NCI-H1048 (cell line): ENCODE results near the gene APOL2.
"Not testable (repeated sequence)": the region's sequence is repeated elsewhere in the genome, so short reads cannot be mapped to it uniquely, and the experiment has no call there.

ENCODE experiments used
- DNase-seq: peaks from one replicate; lab custom pipeline; 2025; lab: John Stamatoyannopoulos, UW

APOL2 gene

GRCh38 chr22:36221799-36222751 lies 17.3 kb downstream of the APOL2 start:
- DNase-seq: peak; percentile 12

GRCh38 chr22:36220451-36220921 lies 18.8 kb downstream of the APOL2 start:
- DNase-seq: no peak

GRCh38 chr22:36218648-36219193 lies 20.6 kb downstream of the APOL2 start:
- DNase-seq: no peak

GRCh38 chr22:36215981-36216380 lies 23.3 kb downstream of the APOL2 start:
- no peak for DNase-seq

GRCh38 chr22:36213586-36213985 lies 25.7 kb downstream of the APOL2 start:
- DNase-seq: no peak

- no peak for DNase-seq
Measured at GRCh38 chr22:36212901-36213300, 26.4 kb downstream of the APOL2 start.

- no peak for DNase-seq
Measured at GRCh38 chr22:36211237-36211861, 28.0 kb downstream of the APOL2 start.

- DNase-seq: no peak
Measured at GRCh38 chr22:36210224-36210623, 29.1 kb downstream of the APOL2 start.

- DNase-seq: not testable (repeated sequence)
Measured at GRCh38 chr22:36209488-36209908, 29.8 kb downstream of the APOL2 start.

- DNase-seq: no peak
Measured at GRCh38 chr22:36208914-36209313, 30.4 kb downstream of the APOL2 start.

- no peak for DNase-seq
Measured at GRCh38 chr22:36208162-36208765, 31.1 kb downstream of the APOL2 start.

GRCh38 chr22:36206255-36206654 lies 33.1 kb downstream of the APOL2 start:
- no peak for DNase-seq

GRCh38 chr22:36205573-36205972 lies 33.8 kb downstream of the APOL2 start:
- DNase-seq: not testable (repeated sequence)

GRCh38 chr22:36204632-36205015 lies 34.7 kb downstream of the APOL2 start:
- DNase-seq: no peak

- no peak for DNase-seq
Measured at GRCh38 chr22:36204001-36204631, 35.2 kb downstream of the APOL2 start.

- not testable (repeated sequence) for DNase-seq
Measured at GRCh38 chr22:36203441-36203840, 35.9 kb downstream of the APOL2 start.

GRCh38 chr22:36202906-36203305 lies 36.4 kb downstream of the APOL2 start:
- not testable (repeated sequence) for DNase-seq

- DNase-seq: no peak
Measured at GRCh38 chr22:36201630-36202319, 37.6 kb downstream of the APOL2 start, which contains the start of gene APOL4. Gene APOL4, minus strand, starts transcription at chr22:36201809. Its CDS starts 75 bp downstream, at chr22:36201734.

- not testable (repeated sequence) for DNase-seq
Measured at GRCh38 chr22:36201025-36201424, 38.3 kb downstream of the APOL2 start.

GRCh38 chr22:36199001-36199551 lies 40.3 kb downstream of the APOL2 start:
- DNase-seq: no peak

- no peak for DNase-seq
Measured at GRCh38 chr22:36198536-36198935, 40.8 kb downstream of the APOL2 start.
